ENCODE measurements around the gene USP8.

GRCh38 chr15:50543556-50543955, 119.4 kb downstream of the USP8 start:
- TF ChIP-seq, protein P1, sequence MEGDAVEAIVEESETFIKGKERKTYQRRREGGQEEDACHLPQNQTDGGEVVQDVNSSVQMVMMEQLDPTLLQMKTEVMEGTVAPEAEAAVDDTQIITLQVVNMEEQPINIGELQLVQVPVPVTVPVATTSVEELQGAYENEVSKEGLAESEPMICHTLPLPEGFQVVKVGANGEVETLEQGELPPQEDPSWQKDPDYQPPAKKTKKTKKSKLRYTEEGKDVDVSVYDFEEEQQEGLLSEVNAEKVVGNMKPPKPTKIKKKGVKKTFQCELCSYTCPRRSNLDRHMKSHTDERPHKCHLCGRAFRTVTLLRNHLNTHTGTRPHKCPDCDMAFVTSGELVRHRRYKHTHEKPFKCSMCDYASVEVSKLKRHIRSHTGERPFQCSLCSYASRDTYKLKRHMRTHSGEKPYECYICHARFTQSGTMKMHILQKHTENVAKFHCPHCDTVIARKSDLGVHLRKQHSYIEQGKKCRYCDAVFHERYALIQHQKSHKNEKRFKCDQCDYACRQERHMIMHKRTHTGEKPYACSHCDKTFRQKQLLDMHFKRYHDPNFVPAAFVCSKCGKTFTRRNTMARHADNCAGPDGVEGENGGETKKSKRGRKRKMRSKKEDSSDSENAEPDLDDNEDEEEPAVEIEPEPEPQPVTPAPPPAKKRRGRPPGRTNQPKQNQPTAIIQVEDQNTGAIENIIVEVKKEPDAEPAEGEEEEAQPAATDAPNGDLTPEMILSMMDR (IDR thresholded peaks at IDR 0.05; ENCODE audit: low read length): no peak
- TF ChIP-seq EZH2phosphoT487 (IDR thresholded peaks at IDR 0.05; ENCODE audit: low read length): no peak
- TF ChIP-seq EZH2 (optimal IDR thresholded peaks at IDR 0.05; ENCODE audit: low read depth, low read length): no peak
